B cell (primary cell): ENCODE measurements around the gene RP2. TPM values are rescaled to one million over a fixed set of nuclear protein-coding genes. Genes with fewer than 3 reads are reported as not detected.

Experiments used
- ATAC-seq: fragments of 200-7000 bp; cut with Tn5 transposase; one replicate; pipeline ENCODE4 v1.10.0; 2021; ENCODE audit warnings: low read depth, mild to moderate bottlenecking, moderate number of reproducible peaks, moderate library complexity
- CTCF ChIA-PET: fragments of 350-600 bp; sonication (Branson Sonifier 250); formaldehyde crosslinking; loops from one replicate; lab custom pipeline; 2021; ENCODE audit warnings: antibody characterized with exemption, inconsistent platforms; lab: Charles Lee
- POLR2A ChIA-PET: fragments of 350-600 bp; sonication (Branson Sonifier 250); formaldehyde crosslinking; loops from one replicate; lab custom pipeline; 2021; ENCODE audit warnings: antibody characterized with exemption; lab: Charles Lee
- DNase-seq: peaks from one replicate; pipeline ENCODE4 v3.0.0; 2013
- H2AFZ ChIP-seq: 2 replicates; pipeline ENCODE4 v1.6.1; 2012; ENCODE audit warnings: mild to moderate bottlenecking, low read depth, low read length; ENCODE audit not compliant: insufficient read depth, poor library complexity, severe bottlenecking
- H3K27ac ChIP-seq, 2 donors: 1 replicate in 1 of 2; 2 replicates in 1 of 2; pipeline ENCODE4 v1.5.1; 2012 to 2013; ENCODE audit warnings: low read length in 2 of 2, mild to moderate bottlenecking in 2 of 2, moderate library complexity in 1 of 2
- H3K27me3 ChIP-seq, 4 experiments: fragments of 200-600 bp in 1 of 4; sonication (generic) in 1 of 4; replicated peaks in 1 of 4; 1 replicate in 2 of 4; 2 replicates in 2 of 4; pipeline versions ENCODE4 v1.6.1 to v1.7.0; 2013 to 2016; ENCODE audit warnings: low read length in 3 of 4, mild to moderate bottlenecking in 2 of 4, mixed read lengths in 1 of 4, moderate library complexity in 1 of 4; ENCODE audit not compliant: insufficient read depth in 4 of 4, control insufficient read depth in 3 of 4; ENCODE audit errors: control extremely low read depth in 1 of 4
- H3K36me3 ChIP-seq, 2 experiments: replicated peaks in 1 of 2; 1 replicate in 1 of 2; 2 replicates in 1 of 2; pipeline versions ENCODE4 v1.6.1 to v1.7.1; 2013; ENCODE audit warnings: low read length in 1 of 2; ENCODE audit not compliant: insufficient read depth in 2 of 2, control insufficient read depth in 1 of 2; ENCODE audit errors: control extremely low read depth in 1 of 2, extremely low read depth in 1 of 2
- H3K4me1 ChIP-seq, 2 donors: fragments of 200-600 bp in 1 of 2; sonication (generic) in 1 of 2; 1 replicate in 1 of 2; 2 replicates in 1 of 2; pipeline versions ENCODE4 v1.5.1 to v1.6.1; 2013 to 2017; ENCODE audit warnings: low read length in 2 of 2; ENCODE audit not compliant: control insufficient read depth in 2 of 2, insufficient read depth in 2 of 2
- H3K4me2 ChIP-seq: replicated peaks from 2 replicates; pipeline ENCODE3; 2012; ENCODE audit warnings: mild to moderate bottlenecking, low read depth, low read length; ENCODE audit not compliant: poor library complexity, severe bottlenecking
- H3K4me3 ChIP-seq, 5 experiments: fragments of 200-600 bp in 1 of 5; sonication (generic) in 1 of 5; 1 replicate in 3 of 5; 2 replicates in 2 of 5; pipeline versions ENCODE4 v1.5.1 to v1.7.0; 2011 to 2016; ENCODE audit warnings: low read length in 4 of 5, mild to moderate bottlenecking in 4 of 5, low read depth in 2 of 5, control low read depth in 1 of 5, moderate library complexity in 1 of 5; ENCODE audit not compliant: insufficient read depth in 1 of 5; ENCODE audit errors: control extremely low read depth in 1 of 5, extremely low read depth in 1 of 5
- H3K79me2 ChIP-seq: fragments of 200-600 bp; sonication (generic); one replicate; pipeline ENCODE4 v1.6.0; 2016; ENCODE audit warnings: low read length; ENCODE audit not compliant: control insufficient read depth, insufficient read depth
- H3K9ac ChIP-seq: fragments of 200-600 bp; sonication (generic); 2 replicates; pipeline ENCODE4 v1.6.1; 2017; ENCODE audit warnings: mild to moderate bottlenecking, low read length, moderate library complexity
- H3K9me3 ChIP-seq, 3 donors: one replicate each; pipeline versions ENCODE4 v1.6.1 to v1.7.1; 2013; ENCODE audit warnings: low read length in 2 of 3; ENCODE audit not compliant: control insufficient read depth in 2 of 3, insufficient read depth in 1 of 3; ENCODE audit errors: control extremely low read depth in 1 of 3
- H4K20me1 ChIP-seq: 2 replicates; pipeline ENCODE4 v1.6.0; 2012; ENCODE audit warnings: mild to moderate bottlenecking, low read length; ENCODE audit not compliant: insufficient read depth, control insufficient read depth, poor library complexity, severe bottlenecking
- H3K27ac Mint-ChIP-seq: one replicate; pipeline ENCODE4 v1.8.0; 2021; ENCODE audit warnings: mixed read lengths
- H3K27me3 Mint-ChIP-seq: one replicate; pipeline ENCODE4 v1.8.0; 2021; ENCODE audit warnings: mixed read lengths
- H3K4me1 Mint-ChIP-seq: one replicate; pipeline ENCODE4 v1.8.0; 2021; ENCODE audit warnings: mixed read lengths
- H3K4me3 Mint-ChIP-seq: one replicate; pipeline ENCODE4 v1.8.0; 2021; ENCODE audit warnings: mixed read lengths
- H3K9me3 Mint-ChIP-seq: one replicate; pipeline ENCODE4 v1.8.0; 2022; ENCODE audit warnings: mixed read lengths; ENCODE audit not compliant: insufficient read depth
- CTCF ChIP-seq: fragments of 200-600 bp; IDR thresholded peaks from one replicate; pipeline ENCODE4 v1.8.0; 2022; ENCODE audit warnings: antibody characterized with exemption, mild to moderate bottlenecking
- EZH2 ChIP-seq: IDR thresholded peaks from 2 replicates; pipeline ENCODE4 v1.6.1; 2012; ENCODE audit warnings: borderline replicate concordance, low read depth, mild to moderate bottlenecking, moderate library complexity, low read length; ENCODE audit not compliant: insufficient read depth, poor library complexity, severe bottlenecking
- WGBS: methylation state at CpG from one replicate; pipeline ENCODE4 v1.1.5; 2013; ENCODE audit warnings: missing lambda C conversion rate; ENCODE audit not compliant: insufficient coverage; 5-methylcytosine and 5-hydroxymethylcytosine counted together
- intact Hi-C: fragments of 100-400 bp; cut with micrococcal nuclease; formaldehyde crosslinking; loops from one replicate; pipeline ENCODE4 v1.10.0; 2022
- polyA plus RNA-seq: library from polyadenylated mRNA; depleted of rRNA; stranded (reverse); fragments of >200 nt; gene quantifications from 2 replicates; pipeline ENCODE4 v1.2.3, GENCODE V29; 2012
- total RNA-seq, 2 donors: library from RNA; stranded (reverse); fragments of 120-200 nt in 1 of 2; gene quantifications; 1 replicate in 1 of 2; 2 replicates in 1 of 2; pipeline versions ENCODE4 v1.2.3 to v1.2.4, GENCODE V29; 2013 to 2022

The RP2 gene
- total and polyA plus RNA-seq, 2 donors (not counting 1 experiment from before 2014, with no cell fraction given), result 5.5 to 14.9 TPM

GRCh38 chrX:46866726-46867125 lies 29.9 kb downstream of the RP2 start:
- Mint-ChIP-seq H3K4me1 (peaks cover 14% of the 10 kb centered on the region), H3K27ac (no peak overlapping the region), H3K9me3 (no peaks in the 10 kb centered on the region), H3K27me3 (no peaks in the 10 kb centered on the region), H3K4me3 (no peak overlapping the region)
- peaks cover 0 to 4% of the 10 kb centered on the region in 2 experiments for H3K36me3 ChIP-seq
- no peaks in the 10 kb centered on the region for H3K9me3 ChIP-seq
- DNase-seq, result no peak
- H3K4me3 ChIP-seq, result no peak overlapping the region
- CTCF ChIA-PET, result no interaction called here
- intact Hi-C loops, result no loop called here
- no peaks in the 10 kb centered on the region for H4K20me1 ChIP-seq
- POLR2A ChIA-PET, result no interaction called here
- H2AFZ ChIP-seq, result no peak overlapping the region
- no peaks in the 10 kb centered on the region for H3K4me1 ChIP-seq
- ATAC-seq, result no peak
- peaks cover 19% of the 10 kb centered on the region for H3K79me2 ChIP-seq
- no peak for TF ChIP-seq CTCF
- TF ChIP-seq EZH2, result no peak
- H3K27ac ChIP-seq, result no peak overlapping the region
- H3K9ac ChIP-seq, result no peak overlapping the region
- H3K27me3 ChIP-seq, result no peaks in the 10 kb centered on the region
- no peak overlapping the region for H3K4me2 ChIP-seq

DNA sequence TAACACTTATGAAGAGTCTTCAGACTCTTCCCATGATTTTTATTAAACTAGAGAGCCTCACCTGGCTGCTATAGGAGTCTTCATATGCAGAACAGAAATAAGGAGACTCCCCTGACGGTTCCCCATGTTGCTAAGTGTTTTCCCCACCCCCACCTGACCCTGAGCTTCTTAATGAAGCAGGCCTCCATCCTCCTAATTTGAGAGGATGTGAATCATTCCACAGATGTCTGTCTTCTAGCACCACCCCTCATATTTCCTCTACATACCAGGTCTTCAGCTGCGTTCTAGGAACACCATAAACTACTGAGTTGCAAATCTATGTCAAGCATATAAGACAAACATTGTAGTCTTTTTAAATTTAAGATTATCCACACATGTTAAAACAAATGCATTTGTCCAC lies 36.9 kb downstream of the RP2 start:
- Histone ChIP-seq H3K4me2 (no peak overlapping the region), H3K9me3 (no peaks in the 10 kb centered on the region), H4K20me1 (no peaks in the 10 kb centered on the region), H2AFZ (no peak overlapping the region), H3K79me2 (peaks cover 8% of the 10 kb centered on the region), H3K4me1 (no peaks in the 10 kb centered on the region), H3K36me3 (no peaks in the 10 kb centered on the region), H3K9ac (no peak overlapping the region), H3K27ac (no peak overlapping the region), H3K4me3 (no peak overlapping the region), H3K27me3 (no peaks in the 10 kb centered on the region)
- peaks cover 2% of the 10 kb centered on the region for H3K4me1 Mint-ChIP-seq
- no peaks in the 10 kb centered on the region for H3K9me3 Mint-ChIP-seq
- intact Hi-C loops, result no loop called here
- TF ChIP-seq EZH2, result no peak
- TF ChIP-seq CTCF, result no peak
- no peak overlapping the region for H3K27ac Mint-ChIP-seq
- DNase-seq (no peak), ATAC-seq (no peak)
- H3K4me3 Mint-ChIP-seq, result no peak overlapping the region
- H3K27me3 Mint-ChIP-seq, result no peaks in the 10 kb centered on the region
- ChIA-PET CTCF (no interaction called here), POLR2A (no interaction called here)
- no CpG with 5 or more reads among the region's 2 CpGs for WGBS
